NCI-H345 treated with DMSO at 0.1 percent for 48 hours (cell line): ENCODE results near the gene WWC1.

Experiments
- DNase-seq: peaks from one replicate; lab custom pipeline; 2025; ENCODE audit not compliant: unreplicated experiment; lab: John Stamatoyannopoulos, UW

WWC1 gene

GRCh38 chr5:168291342-168291963 is at the start of gene WWC1:
TSS of gene WWC1 (plus strand) at chr5:168291645. CDS start at chr5:168292153, 508 bp downstream.
- DNase-seq, result peak; percentile 83

GRCh38 chr5:168244838-168245559 is 46.4 kb upstream of the WWC1 start:
- no peak for DNase-seq

GRCh38 chr5:168249923-168250322 is 41.5 kb upstream of the WWC1 start:
- no peak for DNase-seq

DNA sequence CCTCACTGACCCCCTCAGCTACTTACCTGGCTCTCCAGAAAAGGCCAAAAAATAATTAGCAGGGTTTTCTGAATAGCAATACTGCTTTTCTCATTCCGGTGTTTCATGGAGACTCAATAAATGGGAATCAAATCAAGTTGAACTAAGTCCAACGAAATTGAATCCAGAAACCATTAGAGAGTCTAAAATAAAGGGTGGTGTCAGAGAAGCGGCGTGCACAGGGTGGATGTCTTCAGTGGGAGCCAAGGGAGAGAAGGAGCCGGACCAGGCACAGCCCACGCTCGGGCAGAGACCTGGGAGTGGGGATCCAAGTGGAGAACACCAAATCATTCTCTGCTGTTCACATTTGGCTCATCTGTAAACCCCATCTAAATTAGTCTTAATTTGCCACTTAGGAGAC is 40.2 kb upstream of the WWC1 start:
- DNase-seq, result no peak

GRCh38 chr5:168254013-168254693 is 37.3 kb upstream of the WWC1 start:
- DNase-seq, result no peak

DNA sequence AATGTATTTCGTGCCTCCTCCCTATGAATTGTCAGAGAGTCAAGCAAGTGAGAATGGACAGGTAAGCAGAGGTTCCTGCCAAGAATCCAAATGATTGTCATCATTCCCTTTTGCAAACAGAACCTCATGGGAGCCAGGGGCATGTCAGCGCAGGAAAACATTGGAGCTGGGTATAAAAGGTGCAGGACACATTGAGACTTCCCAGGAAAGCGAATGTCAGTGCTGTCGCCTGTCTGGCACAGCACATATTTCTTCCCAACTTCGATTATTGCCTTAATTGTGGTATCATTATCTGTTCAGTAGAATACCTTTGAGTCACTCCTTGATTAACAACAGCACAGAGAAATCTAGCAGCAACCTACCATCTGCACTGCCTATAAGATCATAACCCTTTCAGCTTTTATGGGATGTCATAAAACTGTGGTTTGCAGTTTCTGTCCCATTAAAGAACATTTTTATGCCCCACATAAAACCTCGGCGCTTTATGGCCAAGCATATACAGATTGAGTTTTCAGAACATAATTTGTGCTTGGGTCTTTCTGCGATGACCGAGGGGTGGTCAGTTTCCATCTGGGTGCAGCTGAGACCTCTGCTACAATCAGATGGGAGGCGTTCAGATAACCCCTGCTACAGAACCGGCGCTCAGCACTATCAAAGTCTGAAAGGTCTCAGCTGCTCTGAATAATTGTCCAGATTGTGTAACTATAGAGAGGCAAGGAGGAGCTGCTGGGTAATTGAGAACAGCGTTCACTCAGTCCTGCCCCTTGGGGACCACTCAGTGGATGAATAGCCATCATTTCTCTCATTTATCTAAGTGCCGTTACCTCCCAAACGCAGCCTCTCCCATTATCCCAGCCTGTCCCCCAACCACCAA is 30.9 kb upstream of the WWC1 start:
- DNase-seq, result no peak

DNA sequence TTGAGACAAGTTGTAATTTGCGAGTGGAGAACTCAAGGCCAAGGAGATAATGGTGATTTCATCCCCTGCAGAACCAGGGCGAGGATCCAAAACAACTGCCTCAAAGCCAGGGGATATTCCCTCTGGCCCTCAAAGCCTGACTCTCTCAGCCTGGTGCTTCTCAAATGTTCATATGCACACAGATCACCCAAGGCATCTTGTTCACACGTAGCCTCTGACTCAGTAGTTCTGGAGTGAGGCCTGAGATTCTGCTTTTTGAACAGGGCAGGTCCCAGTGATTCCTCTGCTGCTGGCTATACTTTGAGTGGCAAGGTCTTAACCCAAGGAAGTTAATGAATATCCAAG is 30.2 kb upstream of the WWC1 start:
- DNase-seq, result no peak

GRCh38 chr5:168262042-168262743 is 29.3 kb upstream of the WWC1 start:
- no peak for DNase-seq

DNA sequence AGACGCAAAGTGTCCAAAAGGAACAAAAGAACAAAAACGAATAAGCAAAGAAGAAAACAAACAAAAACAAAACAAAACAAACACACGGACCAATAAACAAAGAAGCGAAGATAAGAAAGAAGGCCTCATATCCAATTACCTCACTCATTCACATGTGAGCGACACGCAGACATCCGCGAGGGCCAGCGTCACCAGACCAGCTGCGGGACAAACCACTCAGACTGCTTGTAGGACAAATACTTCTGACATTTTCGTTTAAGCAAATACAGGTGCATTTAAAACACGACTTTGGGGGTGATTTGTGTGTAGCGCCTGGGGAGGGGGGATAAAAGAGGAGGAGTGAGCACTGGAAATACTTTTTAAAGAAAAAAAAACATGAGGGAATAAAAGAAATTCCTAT is 28.3 kb upstream of the WWC1 start:
- DNase-seq, result no peak

DNA sequence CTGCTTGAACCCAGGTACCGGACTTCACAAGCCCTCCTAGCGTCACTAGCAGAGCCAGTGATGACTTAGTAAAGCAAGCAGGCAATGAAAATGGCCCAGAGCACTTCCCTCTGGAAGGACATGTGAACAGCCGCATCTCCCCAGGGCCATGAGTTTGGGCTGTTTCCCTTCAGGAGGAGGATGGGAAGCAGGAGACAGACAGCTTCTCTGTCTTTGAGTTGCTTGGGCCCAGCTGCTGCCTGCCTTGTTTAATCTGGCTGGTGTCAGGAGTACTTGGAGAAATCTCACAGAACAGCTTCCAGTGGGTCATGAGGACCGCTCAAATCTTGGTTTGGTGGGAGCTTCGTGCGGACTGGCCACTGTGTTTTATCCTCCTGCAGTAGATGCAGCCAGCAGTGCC is 25.4 kb upstream of the WWC1 start:
- DNase-seq, result no peak

DNA sequence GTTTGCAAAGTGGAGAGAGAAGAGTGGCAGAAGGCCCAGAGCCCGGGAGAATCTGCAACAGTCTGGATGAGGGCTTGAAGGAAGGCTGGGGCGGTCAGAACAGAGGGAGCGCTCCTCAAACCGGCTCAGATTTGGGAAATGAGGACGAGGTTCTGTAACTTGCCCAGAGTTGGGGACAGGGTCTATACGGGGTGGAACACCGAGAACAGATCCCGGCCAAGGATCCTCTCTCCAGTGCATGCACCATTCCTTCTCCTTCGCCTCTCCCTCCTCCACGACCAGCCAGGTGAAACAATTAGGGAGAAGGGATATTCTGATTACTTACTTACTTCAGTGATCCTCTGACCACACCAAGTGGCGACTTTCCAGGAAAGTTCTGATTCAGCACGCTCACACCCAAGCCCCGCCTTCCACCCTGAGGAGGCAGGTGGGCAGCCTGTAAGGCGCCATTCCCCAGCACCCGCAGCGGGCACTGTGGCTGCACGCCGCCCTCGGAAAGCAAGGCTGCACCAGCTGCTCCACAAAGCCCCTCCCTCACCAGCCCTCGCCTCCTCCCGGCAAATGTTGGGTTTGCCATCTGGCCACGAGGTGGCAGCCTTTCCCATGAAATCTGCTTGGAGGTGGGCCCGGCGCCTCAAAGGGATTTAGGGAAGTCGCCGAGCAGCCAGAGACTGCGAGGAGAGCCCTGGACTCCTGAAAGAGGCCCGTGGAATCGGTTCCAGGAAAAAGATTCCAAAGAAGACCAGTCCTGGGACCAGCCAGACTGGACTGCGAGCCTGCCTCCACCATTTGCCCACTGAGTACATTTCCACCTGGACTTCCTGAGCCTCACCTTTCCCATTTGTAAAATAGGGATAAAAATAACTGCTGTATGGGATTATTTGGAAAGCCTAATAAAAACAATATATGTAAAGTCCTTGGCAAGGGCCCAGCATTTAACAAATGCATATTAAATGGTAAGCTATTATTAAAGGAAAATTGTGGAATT is 22.2 kb upstream of the WWC1 start:
- DNase-seq, result peak; percentile 85

GRCh38 chr5:168269937-168270330 is 21.5 kb upstream of the WWC1 start:
- no peak for DNase-seq

- no peak for DNase-seq
Observed at GRCh38 chr5:168270476-168270875, 21.0 kb upstream of the WWC1 start.

GRCh38 chr5:168273056-168273980 is 18.1 kb upstream of the WWC1 start:
- no peak for DNase-seq

GRCh38 chr5:168274406-168274805 is 17.0 kb upstream of the WWC1 start:
- no peak for DNase-seq

DNA sequence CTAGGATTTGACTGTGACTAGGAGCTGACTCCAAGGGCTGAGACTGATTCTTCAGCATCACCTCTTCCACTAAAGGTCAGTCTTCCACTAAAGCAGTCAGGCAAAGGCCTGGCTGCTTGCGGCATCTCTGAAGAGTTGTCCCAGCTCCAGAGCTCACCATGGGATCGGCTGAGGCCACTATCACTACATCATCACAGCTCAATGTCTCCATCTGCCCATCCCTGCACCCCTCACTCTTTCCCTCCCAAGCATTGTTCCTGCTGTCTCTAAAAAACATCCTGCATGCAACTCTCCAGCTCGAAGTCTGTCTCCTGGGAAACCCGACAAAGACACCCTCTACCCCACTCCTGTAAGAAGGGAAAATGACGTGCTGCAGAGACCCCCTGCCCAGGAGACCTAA is 15.5 kb upstream of the WWC1 start:
- DNase-seq, result no peak

DNA sequence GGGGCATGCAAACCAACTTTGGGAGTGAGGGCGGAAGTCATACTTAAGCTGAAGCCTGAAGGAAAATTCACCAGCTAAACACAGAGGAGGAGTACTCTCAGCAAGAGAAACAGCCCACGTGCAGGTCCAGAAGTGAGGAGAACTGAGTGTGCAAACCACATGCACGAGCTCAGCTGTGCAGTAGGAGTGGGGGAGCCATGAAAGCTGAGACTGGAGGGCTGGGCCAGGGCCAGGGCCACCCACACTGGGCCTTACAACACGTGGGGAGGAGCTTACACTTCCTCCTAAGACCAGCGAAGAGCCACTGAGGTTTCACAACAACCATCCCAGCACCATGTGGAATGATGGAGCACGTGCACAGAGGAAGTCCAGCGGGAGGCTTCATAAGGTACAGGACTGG is 9.3 kb upstream of the WWC1 start:
- DNase-seq, result no peak

DNA sequence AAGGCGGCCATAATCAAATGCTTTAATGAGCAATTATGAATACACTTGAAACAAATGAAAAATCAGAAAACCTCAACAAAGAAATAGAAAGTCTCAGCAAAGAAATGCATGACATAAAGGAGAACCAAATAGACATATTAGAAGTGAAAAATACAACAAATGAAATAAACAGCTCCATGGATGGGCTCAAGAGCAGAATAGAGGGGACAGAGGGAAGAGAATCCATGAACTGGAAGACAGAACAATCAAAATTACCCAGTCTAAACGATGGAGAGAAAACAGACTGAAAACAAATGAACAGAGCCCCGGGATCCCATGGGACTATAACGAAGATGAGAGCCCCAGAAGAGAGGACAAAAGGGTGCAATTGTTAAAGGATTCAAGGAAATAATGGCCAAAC is 6.6 kb upstream of the WWC1 start:
- DNase-seq, result no peak

DNA sequence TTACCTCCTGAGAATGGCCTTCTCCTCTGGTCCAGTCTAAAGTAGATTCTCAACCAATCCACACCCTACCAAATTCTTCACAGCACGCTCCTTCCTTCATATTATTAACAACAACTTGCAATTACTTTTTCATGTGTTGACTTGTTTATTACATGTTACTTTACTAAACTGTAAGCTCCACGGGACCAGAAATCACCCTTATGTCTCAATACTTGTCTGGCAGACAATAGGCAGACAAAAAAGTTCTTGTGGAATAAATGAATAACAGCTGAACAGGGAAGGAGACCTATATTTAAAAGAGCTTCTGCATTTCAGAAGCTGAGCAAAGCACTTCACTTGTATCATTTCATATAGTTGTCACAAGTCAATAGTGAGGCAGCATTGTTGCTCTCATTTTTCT is 5.7 kb upstream of the WWC1 start:
- DNase-seq, result no peak
